Subcutaneous abdominal adipose tissue (tissue), 5 donors: ENCODE measurements around the gene AKAP3.
A peak's percentile ranks its signal among the peaks of the same experiment; 100 is the strongest.

Experiments used
- H3K27ac ChIP-seq: one replicate; pipeline ENCODE4 v1.7.0; 2013; ENCODE audit warnings: low read depth, mild to moderate bottlenecking, inconsistent platforms, low read length, moderate library complexity
- H3K27me3 ChIP-seq, 5 donors: one replicate each; pipeline ENCODE4 v1.7.0; 2013; ENCODE audit warnings: low read length in 5 of 5, inconsistent platforms in 1 of 5; ENCODE audit not compliant: control insufficient read depth in 5 of 5, insufficient read depth in 4 of 5
- H3K36me3 ChIP-seq, 5 donors: one replicate each; pipeline ENCODE4 v1.7.0; 2013; ENCODE audit warnings: low read length in 5 of 5; ENCODE audit not compliant: control insufficient read depth in 5 of 5, insufficient read depth in 5 of 5
- H3K4me1 ChIP-seq, 5 donors: one replicate each; pipeline ENCODE4 v1.7.0; 2013; ENCODE audit warnings: low read length in 5 of 5, mild to moderate bottlenecking in 3 of 5, moderate library complexity in 1 of 5; ENCODE audit not compliant: control insufficient read depth in 5 of 5, insufficient read depth in 5 of 5
- H3K4me3 ChIP-seq, 5 donors: one replicate each; pipeline ENCODE4 v1.7.0; 2013; ENCODE audit warnings: low read length in 5 of 5, low read depth in 1 of 5
- H3K9ac ChIP-seq, 5 donors: one replicate each; pipeline ENCODE4 v1.7.0; 2013; ENCODE audit warnings: low read length in 5 of 5, mild to moderate bottlenecking in 4 of 5, moderate library complexity in 3 of 5
- H3K9me3 ChIP-seq, 5 donors: one replicate each; pipeline ENCODE4 v1.7.0; 2013; ENCODE audit warnings: low read length in 5 of 5; ENCODE audit not compliant: control insufficient read depth in 5 of 5
- donor health status: healthy.
- donor health status: healthy.
- donor health status: healthy.
- donor health status: healthy.
- donor health status: healthy.

The AKAP3 gene

GRCh38 chr12:4604684-4605193 is 44.1 kb downstream of the AKAP3 start:
- peaks cover 0 to 9% (median 6%) of the 10 kb centered on the region in 5 donors for H3K4me1 ChIP-seq
- H3K9ac ChIP-seq, result peak overlapping the region; percentile 65 to 95 (median 89)
- H3K27ac ChIP-seq, result peak overlapping the region; percentile 52
- H3K9me3 ChIP-seq, result no peaks in the 10 kb centered on the region
- no peaks in the 10 kb centered on the region for H3K36me3 ChIP-seq
- H3K27me3 ChIP-seq, result no peaks in the 10 kb centered on the region
- peak overlapping the region; percentile 92 to 99 (median 96) for H3K4me3 ChIP-seq

GRCh38 chr12:4603946-4604345 is 44.9 kb downstream of the AKAP3 start:
- Histone ChIP-seq H3K4me3 (no peak overlapping the region), H3K27me3 (no peaks in the 10 kb centered on the region), H3K36me3 (no peaks in the 10 kb centered on the region), H3K9ac (no peak overlapping the region), H3K27ac (no peak overlapping the region), H3K4me1 (peaks cover 0 to 9% (median 6%) of the 10 kb centered on the region in 5 donors), H3K9me3 (no peaks in the 10 kb centered on the region)

DNA sequence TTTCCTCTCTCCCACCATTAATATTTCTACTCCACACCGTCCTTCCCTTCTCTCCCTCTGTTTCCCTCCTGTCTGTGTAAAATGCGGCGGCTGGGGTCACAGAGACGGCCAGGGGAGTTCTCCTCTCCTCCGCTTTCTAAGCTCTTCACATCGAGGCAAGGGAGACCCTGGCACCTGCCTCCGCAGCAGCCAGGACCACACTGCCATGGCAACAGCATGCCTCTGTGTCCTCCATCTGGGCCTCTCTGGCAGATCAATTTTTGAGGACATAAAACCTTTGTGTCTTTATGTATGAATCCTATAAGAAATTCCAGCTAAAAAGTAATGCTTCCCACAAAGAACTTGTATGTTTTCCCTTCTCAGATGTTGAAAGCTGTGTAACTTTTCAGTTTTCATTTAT is 45.4 kb downstream of the AKAP3 start:
- H3K4me3 ChIP-seq, result no peak overlapping the region
- peaks cover 0 to 9% (median 6%) of the 10 kb centered on the region in 5 donors for H3K4me1 ChIP-seq
- H3K9me3 ChIP-seq, result no peaks in the 10 kb centered on the region
- no peaks in the 10 kb centered on the region for H3K27me3 ChIP-seq
- H3K36me3 ChIP-seq, result no peaks in the 10 kb centered on the region
- no peak overlapping the region for H3K27ac ChIP-seq
- H3K9ac ChIP-seq, result no peak overlapping the region

DNA sequence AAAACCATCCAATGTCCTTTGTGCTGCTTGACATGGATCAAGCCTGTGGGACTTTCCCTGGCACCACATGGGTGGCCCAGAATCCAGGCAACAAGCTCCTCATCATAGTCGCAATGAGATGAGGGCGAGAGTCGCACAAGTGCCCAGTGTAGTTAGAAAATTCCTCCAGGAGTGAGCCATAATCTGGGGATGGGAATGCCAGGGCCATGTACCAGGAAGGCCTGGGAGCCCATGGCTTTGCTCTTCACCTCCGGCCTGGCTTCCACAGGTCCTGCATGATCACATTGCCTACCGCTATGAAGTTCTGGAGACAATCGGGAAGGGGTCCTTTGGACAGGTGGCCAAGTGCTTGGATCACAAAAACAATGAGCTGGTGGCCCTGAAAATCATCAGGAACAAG is 53.0 kb downstream of the AKAP3 start:
- H3K4me1 ChIP-seq, result no peaks in the 10 kb centered on the region
- no peak overlapping the region for H3K4me3 ChIP-seq
- no peaks in the 10 kb centered on the region for H3K9me3 ChIP-seq
- H3K36me3 ChIP-seq, result no peaks in the 10 kb centered on the region
- H3K27me3 ChIP-seq, result peaks cover 0 to 2% (median 0%) of the 10 kb centered on the region in 5 donors
- H3K27ac ChIP-seq, result no peak overlapping the region
- no peak overlapping the region for H3K9ac ChIP-seq

DNA sequence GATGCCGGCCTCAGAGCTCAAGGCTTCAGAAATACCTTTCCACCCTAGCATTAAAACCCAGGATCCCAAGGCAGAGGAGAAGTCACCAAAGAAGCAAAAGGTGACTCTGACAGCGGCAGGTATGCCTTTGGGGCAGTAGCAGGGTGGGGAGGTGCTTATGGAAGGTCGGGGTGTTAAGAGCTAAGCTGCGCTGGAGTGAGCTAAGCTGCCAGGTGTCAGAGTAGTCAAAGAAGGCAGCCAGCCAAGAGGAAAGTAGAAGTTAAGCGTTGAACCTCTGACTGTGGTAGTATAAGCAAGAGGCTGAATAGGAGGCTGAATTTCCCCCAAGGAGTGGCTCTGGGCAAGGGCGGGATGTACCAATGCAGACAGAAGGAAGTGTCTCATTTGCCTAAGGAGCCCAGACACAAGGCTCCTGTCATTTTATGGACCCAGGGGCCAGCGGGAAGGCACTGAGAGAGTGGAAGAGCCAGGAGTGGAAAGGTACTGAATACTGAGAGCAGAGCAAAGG is 57.6 kb downstream of the AKAP3 start:
- Histone ChIP-seq H3K9me3 (peaks cover 0 to 4% (median 0%) of the 10 kb centered on the region in 5 donors), H3K27me3 (peaks cover 0 to 4% (median 2%) of the 10 kb centered on the region in 5 donors)

GRCh38 chr12:4589941-4590340 is 58.9 kb downstream of the AKAP3 start:
- no peak overlapping the region for H3K27ac ChIP-seq
- H3K4me1 ChIP-seq, result no peaks in the 10 kb centered on the region
- H3K9me3 ChIP-seq, result peaks cover 0 to 4% (median 0%) of the 10 kb centered on the region in 5 donors
- H3K4me3 ChIP-seq, result no peak overlapping the region
- peaks cover 0 to 4% (median 2%) of the 10 kb centered on the region in 5 donors for H3K27me3 ChIP-seq
- H3K9ac ChIP-seq, result no peak overlapping the region
- no peaks in the 10 kb centered on the region for H3K36me3 ChIP-seq

More for the DNA sequence above, 57.6 kb downstream of the AKAP3 start:
- H3K9ac ChIP-seq, result no peak overlapping the region
- H3K36me3 ChIP-seq, result no peaks in the 10 kb centered on the region
- no peak overlapping the region for H3K4me3 ChIP-seq
- no peaks in the 10 kb centered on the region for H3K4me1 ChIP-seq
- no peak overlapping the region for H3K27ac ChIP-seq

DNA sequence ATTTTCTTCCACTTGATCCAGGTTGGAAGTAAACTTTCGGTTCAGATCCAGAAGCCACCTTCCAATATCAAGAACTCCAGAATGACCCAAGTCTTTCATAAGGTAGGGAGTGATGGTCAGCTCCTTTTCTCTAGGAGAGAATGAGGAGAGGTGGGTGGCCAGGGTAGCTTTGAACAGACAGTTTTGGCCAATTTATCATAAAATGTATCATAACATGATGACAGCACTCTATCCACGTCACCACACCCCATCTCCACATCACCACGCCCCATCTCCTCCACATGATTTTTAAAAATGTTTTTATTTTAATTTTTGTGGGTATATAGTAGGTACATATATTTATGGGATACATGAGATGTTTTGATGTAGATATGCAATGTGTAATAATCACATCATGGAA is 59.9 kb downstream of the AKAP3 start:
- no peak overlapping the region for H3K9ac ChIP-seq
- no peaks in the 10 kb centered on the region for H3K4me1 ChIP-seq
- H3K36me3 ChIP-seq, result no peaks in the 10 kb centered on the region
- H3K9me3 ChIP-seq, result peaks cover 0 to 4% (median 0%) of the 10 kb centered on the region in 5 donors
- peaks cover 0 to 4% (median 2%) of the 10 kb centered on the region in 5 donors for H3K27me3 ChIP-seq
- no peak overlapping the region for H3K27ac ChIP-seq
- no peak overlapping the region for H3K4me3 ChIP-seq

DNA sequence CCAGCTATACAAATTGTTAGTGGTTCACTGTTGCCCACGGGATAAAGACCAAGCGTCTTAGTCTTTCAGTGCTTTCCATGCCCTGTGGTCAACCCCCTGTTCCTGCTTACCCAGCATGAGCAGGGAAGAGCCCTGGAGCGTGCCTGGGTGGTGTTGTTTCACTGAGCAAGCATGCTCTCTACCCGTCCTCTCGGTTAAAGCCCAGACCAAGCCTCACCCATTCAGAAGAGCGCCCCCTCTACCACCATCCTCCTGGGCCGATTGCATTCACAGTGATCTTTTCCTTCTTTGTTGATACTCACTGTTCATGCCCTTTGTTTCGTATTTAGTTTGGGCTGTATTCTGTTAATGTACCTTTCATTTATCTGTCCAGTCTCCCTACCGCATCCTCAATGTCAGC is 61.7 kb downstream of the AKAP3 start:
- peaks cover 0 to 4% (median 0%) of the 10 kb centered on the region in 5 donors for H3K9me3 ChIP-seq
- peaks cover 0 to 4% (median 2%) of the 10 kb centered on the region in 5 donors for H3K27me3 ChIP-seq
- H3K4me3 ChIP-seq, result no peak overlapping the region
- H3K9ac ChIP-seq, result no peak overlapping the region
- no peaks in the 10 kb centered on the region for H3K36me3 ChIP-seq
- H3K4me1 ChIP-seq, result no peaks in the 10 kb centered on the region
- no peak overlapping the region for H3K27ac ChIP-seq

DNA sequence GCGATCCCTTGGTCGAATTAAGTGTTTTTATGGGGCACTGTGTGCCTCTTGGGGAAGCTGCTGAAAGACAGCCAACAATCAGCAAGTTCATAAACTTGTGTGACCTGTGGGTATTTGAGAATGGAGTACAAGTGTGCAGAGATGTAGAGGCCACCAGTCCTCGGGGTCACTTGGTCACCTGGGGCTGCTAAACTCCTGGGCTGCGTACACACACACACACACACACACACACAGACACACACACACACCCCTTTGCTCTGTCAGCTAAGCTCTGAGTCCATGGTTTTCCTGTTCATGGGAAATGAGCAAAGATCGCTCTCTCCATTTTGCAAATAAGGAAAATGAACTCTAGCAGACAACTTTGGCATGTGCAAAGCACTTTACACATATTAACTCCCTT is 62.4 kb downstream of the AKAP3 start:
- no peak overlapping the region for H3K4me3 ChIP-seq
- H3K36me3 ChIP-seq, result no peaks in the 10 kb centered on the region
- H3K27me3 ChIP-seq, result peaks cover 0 to 4% (median 2%) of the 10 kb centered on the region in 5 donors
- no peak overlapping the region for H3K9ac ChIP-seq
- no peak overlapping the region for H3K27ac ChIP-seq
- peaks cover 0 to 4% (median 0%) of the 10 kb centered on the region in 5 donors for H3K9me3 ChIP-seq
- H3K4me1 ChIP-seq, result no peaks in the 10 kb centered on the region

DNA sequence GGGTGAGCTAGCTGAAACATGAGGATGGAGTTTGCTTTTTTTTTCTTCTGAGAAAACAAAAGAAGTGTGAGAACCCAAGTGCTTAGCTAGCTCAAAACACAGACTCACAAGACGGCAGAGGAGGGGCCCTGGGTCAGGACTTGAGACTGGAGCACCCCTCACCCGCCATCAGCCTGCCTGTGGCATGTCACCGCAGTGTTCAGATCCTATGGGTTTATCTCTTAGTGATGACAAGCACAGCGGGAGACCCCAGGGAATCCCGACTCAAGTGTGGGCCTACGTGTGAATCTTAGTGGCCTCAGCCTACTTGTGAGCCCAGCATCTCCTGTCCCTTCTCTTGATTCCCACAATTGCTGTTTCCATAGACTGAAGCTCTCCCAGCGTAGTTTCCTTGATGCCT is 64.0 kb downstream of the AKAP3 start:
- peaks cover 0 to 4% (median 0%) of the 10 kb centered on the region in 5 donors for H3K4me1 ChIP-seq
- no peaks in the 10 kb centered on the region for H3K36me3 ChIP-seq
- no peak overlapping the region for H3K9ac ChIP-seq
- peaks cover 0 to 6% (median 4%) of the 10 kb centered on the region in 5 donors for H3K27me3 ChIP-seq
- peaks cover 0 to 4% (median 0%) of the 10 kb centered on the region in 5 donors for H3K9me3 ChIP-seq
- no peak overlapping the region for H3K27ac ChIP-seq
- H3K4me3 ChIP-seq, result no peak overlapping the region
